GM18520 (cell line): ENCODE results near the gene SORCS1.
"Not testable (repeated sequence)": the region's sequence is repeated elsewhere in the genome, so short reads cannot be mapped to it uniquely, and the experiment has no call there.

Experiments
- ATAC-seq: cut with Tn5 transposase; IDR thresholded peaks from one replicate; pipeline ENCODE4 v1.9.1; 2021; ENCODE audit not compliant: unreplicated experiment

The SORCS1 gene

GRCh38 chr10:106952033-106952432, 212.5 kb downstream of the SORCS1 start:
- no peak for ATAC-seq

- no peak for ATAC-seq
Observed at GRCh38 chr10:106949680-106950478, 214.6 kb downstream of the SORCS1 start.

- no peak for ATAC-seq
Observed at GRCh38 chr10:106947643-106948042, 216.9 kb downstream of the SORCS1 start.

- no peak for ATAC-seq
Observed at GRCh38 chr10:106942035-106942662, 222.4 kb downstream of the SORCS1 start.

- ATAC-seq: no peak
Observed at GRCh38 chr10:106941297-106942034, 223.0 kb downstream of the SORCS1 start.

GRCh38 chr10:106938513-106938912, 226.0 kb downstream of the SORCS1 start:
- no peak for ATAC-seq

GRCh38 chr10:106935978-106936451, 228.5 kb downstream of the SORCS1 start:
- ATAC-seq: peak; percentile 67

- ATAC-seq: no peak
Observed at GRCh38 chr10:106931853-106932249, 232.7 kb downstream of the SORCS1 start.

GRCh38 chr10:106931159-106931852, 233.2 kb downstream of the SORCS1 start:
- peak; percentile 59 for ATAC-seq

GRCh38 chr10:106930751-106931150, 233.8 kb downstream of the SORCS1 start:
- ATAC-seq: no peak

- ATAC-seq: no peak
Observed at GRCh38 chr10:106929291-106929895, 235.1 kb downstream of the SORCS1 start.

GRCh38 chr10:106928151-106928550, 236.4 kb downstream of the SORCS1 start:
- ATAC-seq: not testable (repeated sequence)

GRCh38 chr10:106925191-106925590, 239.3 kb downstream of the SORCS1 start:
- no peak for ATAC-seq

- ATAC-seq: no peak
Observed at GRCh38 chr10:106920538-106920937, 244.0 kb downstream of the SORCS1 start.

GRCh38 chr10:106919871-106920282, 244.6 kb downstream of the SORCS1 start:
- ATAC-seq: peak; percentile 66

GRCh38 chr10:106917452-106918055, 247.0 kb downstream of the SORCS1 start:
- no peak for ATAC-seq

- no peak for ATAC-seq
Observed at GRCh38 chr10:106914016-106914415, 250.5 kb downstream of the SORCS1 start.

GRCh38 chr10:106913348-106913747, 251.2 kb downstream of the SORCS1 start:
- no peak for ATAC-seq

- ATAC-seq: no peak
Observed at GRCh38 chr10:106911096-106911495, 253.4 kb downstream of the SORCS1 start.

- ATAC-seq: no peak
Observed at GRCh38 chr10:106910666-106911065, 253.8 kb downstream of the SORCS1 start.
